ENCODE data around the gene RUNX3. TPM values are rescaled to one million over a fixed set of nuclear protein-coding genes. Genes with fewer than 3 reads are reported as not detected.

RUNX3 gene
- polyA plus RNA-seq, 1 experiment = not detected

GRCh38 chr1:24972915-24973242, 42.8 kb upstream of the RUNX3 start:
- H3K27me3 ChIP-seq (ENCODE audit: control insufficient read depth, insufficient read depth, low read length) = peaks cover 1% of the 10 kb centered on the region
- TF ChIP-seq CTCF (IDR thresholded peaks at IDR 0.05; ENCODE audit: low read depth, low read length) = no peak
- DNase-seq (ENCODE audit: low read depth, low spot score) = no peak
- ChIA-PET POLR2A (no interaction called here), CTCF (no interaction called here)
- H3K9me3 ChIP-seq (ENCODE audit: control insufficient read depth, insufficient read depth, low read length) = peaks cover 9% of the 10 kb centered on the region
- H3K4me3 ChIP-seq (ENCODE audit: low read depth, low read length) = no peak overlapping the region
- H3K27ac ChIP-seq (ENCODE audit: low read depth, low read length) = no peak overlapping the region

GRCh38 chr1:24972221-24972914, 42.3 kb upstream of the RUNX3 start:
- no peak overlapping the region for H3K27ac ChIP-seq (ENCODE audit: low read depth, low read length)
- no peaks in the 10 kb centered on the region for H3K27me3 ChIP-seq (ENCODE audit: control insufficient read depth, insufficient read depth, low read length)
- no peak overlapping the region for H3K4me3 ChIP-seq (ENCODE audit: low read depth, low read length)
- ChIA-PET CTCF (interaction anchor here (0.9 kb wide), 1 partner anchor 40 kb away, joined by 3 read pairs; no protein-coding TSS in a partner anchor), POLR2A (no interaction called here)
- H3K9me3 ChIP-seq (ENCODE audit: control insufficient read depth, insufficient read depth, low read length) = peaks cover 9% of the 10 kb centered on the region
- DNase-seq (ENCODE audit: low read depth, low spot score) = no peak
- no peak for TF ChIP-seq CTCF (IDR thresholded peaks at IDR 0.05; ENCODE audit: low read depth, low read length)

- Histone ChIP-seq H3K4me3 (ENCODE audit: low read depth, low read length) (no peak overlapping the region), H3K9me3 (ENCODE audit: control insufficient read depth, insufficient read depth, low read length) (peaks cover 5% of the 10 kb centered on the region), H3K27ac (ENCODE audit: low read depth, low read length) (no peak overlapping the region), H3K27me3 (ENCODE audit: control insufficient read depth, insufficient read depth, low read length) (no peaks in the 10 kb centered on the region)
- ChIA-PET CTCF (interaction anchor here (0.9 to 1.0 kb wide), 2 partner anchors 39 to 234 kb away, joined by 3 read pairs; no protein-coding TSS in a partner anchor), POLR2A (interaction anchor here (0.5 kb wide), 1 partner anchor 270 kb away, joined by 12 read pairs; no protein-coding TSS in a partner anchor)
- no peak for DNase-seq (ENCODE audit: low read depth, low spot score)
- TF ChIP-seq CTCF (IDR thresholded peaks at IDR 0.05; ENCODE audit: low read depth, low read length) = no peak
Observed at GRCh38 chr1:24970926-24971875, 41.1 kb upstream of the RUNX3 start.

GRCh38 chr1:24970399-24970753, 40.3 kb upstream of the RUNX3 start:
- Histone ChIP-seq H3K9me3 (ENCODE audit: control insufficient read depth, insufficient read depth, low read length) (peaks cover 5% of the 10 kb centered on the region), H3K27ac (ENCODE audit: low read depth, low read length) (no peak overlapping the region), H3K27me3 (ENCODE audit: control insufficient read depth, insufficient read depth, low read length) (no peaks in the 10 kb centered on the region), H3K4me3 (ENCODE audit: low read depth, low read length) (no peak overlapping the region)
- TF ChIP-seq CTCF (IDR thresholded peaks at IDR 0.05; ENCODE audit: low read depth, low read length) = 0 out of 2 replicates have a peak, but pooled peaks have one; percentile 24
- ChIA-PET POLR2A (interaction anchor here (0.5 to 0.6 kb wide), 2 partner anchors 30 to 271 kb away, joined by 4 to 12 read pairs; no protein-coding TSS in a partner anchor), CTCF (interaction anchor here (1.0 kb wide), 1 partner anchor 235 kb away, joined by 3 read pairs; no protein-coding TSS in a partner anchor)
- DNase-seq (ENCODE audit: low read depth, low spot score) = no peak
